Hematopoietic multipotent progenitor cell treated with erythropoietin and hydrocortisone succinate and interleukin-3 and kit ligand, for 15 days (in vitro differentiated cells): Measurements from ENCODE around the gene DMAC2.
"Not testable (repeated sequence)": the region's sequence is repeated elsewhere in the genome, so short reads cannot be mapped to it uniquely, and the experiment has no call there.

Experiments used
- DNase-seq: peaks from one replicate; pipeline ENCODE4 v3.0.0-alpha.2; 2015; ENCODE audit warnings: low spot score

The DMAC2 gene

GRCh38 chr19:41439441-41440222 lies at the start of gene DMAC2:
Gene DMAC2, minus strand, starts transcription at chr19:41439912. Its CDS starts 13 bp downstream, at chr19:41439899.
- peak; percentile 99 for DNase-seq

- not testable (repeated sequence) for DNase-seq
Observed at GRCh38 chr19:41486953-41487352, 47.2 kb upstream of the DMAC2 start.

GRCh38 chr19:41484822-41485221 lies 45.1 kb upstream of the DMAC2 start:
- no peak for DNase-seq

- DNase-seq, result no peak
Observed at GRCh38 chr19:41480336-41480735, 40.6 kb upstream of the DMAC2 start.

DNA sequence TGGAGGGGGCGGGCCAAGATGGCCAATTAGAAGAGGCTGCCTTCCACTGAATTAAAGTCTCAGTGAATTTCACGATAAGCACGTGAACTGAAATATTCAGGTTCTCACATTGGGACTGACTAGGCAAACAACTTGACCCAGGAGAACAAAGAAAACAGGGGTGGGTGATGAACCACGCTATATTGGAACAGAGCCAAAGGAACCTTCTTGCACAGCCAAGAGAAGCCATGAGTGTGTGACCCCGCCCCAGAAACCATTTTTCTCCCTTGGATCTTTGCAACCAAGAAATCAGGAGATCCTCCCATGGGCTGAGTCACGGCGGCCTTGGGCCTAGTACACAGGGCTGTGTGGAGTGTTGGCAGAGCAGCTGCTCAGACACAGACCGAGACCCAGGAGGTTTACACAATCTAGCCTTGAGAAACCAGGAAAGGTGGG lies 40.1 kb upstream of the DMAC2 start:
- no peak for DNase-seq

DNA sequence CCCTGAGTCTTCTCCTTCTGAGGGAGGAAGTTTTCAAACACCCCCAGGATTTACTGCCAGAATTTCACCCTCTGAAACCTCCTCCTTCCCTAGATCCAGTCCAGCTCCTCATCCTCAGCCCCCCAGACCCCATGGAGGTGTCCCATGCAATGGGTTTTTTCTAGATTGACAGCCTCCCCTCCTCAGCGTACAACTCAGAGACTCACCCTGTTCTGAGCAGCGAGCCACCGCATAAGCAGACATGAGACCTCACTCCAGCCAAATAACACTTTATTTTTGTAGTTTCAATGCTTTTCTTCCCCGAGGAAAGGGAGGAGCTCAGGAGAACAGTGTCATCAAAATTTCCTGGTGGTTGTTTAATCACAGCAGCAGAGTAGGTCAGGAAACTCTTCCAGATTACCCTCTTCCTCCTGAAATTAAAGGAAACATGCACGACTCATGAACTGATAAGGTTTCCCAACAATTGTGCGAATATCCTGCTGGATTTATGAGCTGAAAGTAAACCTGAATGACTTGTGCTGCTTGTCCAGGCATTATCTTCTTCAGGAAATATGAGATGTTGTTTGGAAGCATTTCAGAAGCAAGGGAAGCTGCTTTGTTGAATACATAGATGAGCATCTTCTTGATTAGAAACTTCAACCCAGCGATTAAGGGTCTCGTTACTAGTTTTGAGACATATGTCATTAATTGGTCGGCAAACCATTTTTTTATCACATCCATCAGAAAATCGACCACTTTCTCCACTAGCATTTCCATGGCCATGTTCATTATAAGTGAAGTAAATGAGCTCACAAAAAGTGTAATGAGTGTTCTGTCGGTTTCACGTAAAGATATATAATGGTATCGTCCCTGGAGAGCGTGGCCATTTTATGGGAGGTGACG lies 39.4 kb upstream of the DMAC2 start:
- DNase-seq, result no peak

DNA sequence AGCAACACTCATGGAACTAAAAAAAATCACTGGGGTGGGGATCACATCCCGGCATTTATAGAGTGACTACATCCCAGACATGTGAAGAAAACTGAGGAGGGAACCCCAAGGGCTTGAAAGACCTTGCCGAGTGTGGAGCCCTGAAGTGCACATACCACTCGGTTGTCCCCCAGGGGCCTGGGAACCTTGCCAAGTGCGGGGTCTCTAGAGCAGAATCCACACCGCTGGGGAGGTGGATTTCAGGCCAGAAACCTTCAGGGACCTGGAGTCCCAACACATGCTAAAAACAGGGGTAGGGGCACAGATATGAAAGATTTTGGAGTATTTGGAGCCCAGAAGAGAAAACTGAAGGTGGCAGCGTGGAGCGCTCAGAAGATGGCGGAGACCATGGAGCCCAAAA lies 38.5 kb upstream of the DMAC2 start:
- DNase-seq, result no peak

DNA sequence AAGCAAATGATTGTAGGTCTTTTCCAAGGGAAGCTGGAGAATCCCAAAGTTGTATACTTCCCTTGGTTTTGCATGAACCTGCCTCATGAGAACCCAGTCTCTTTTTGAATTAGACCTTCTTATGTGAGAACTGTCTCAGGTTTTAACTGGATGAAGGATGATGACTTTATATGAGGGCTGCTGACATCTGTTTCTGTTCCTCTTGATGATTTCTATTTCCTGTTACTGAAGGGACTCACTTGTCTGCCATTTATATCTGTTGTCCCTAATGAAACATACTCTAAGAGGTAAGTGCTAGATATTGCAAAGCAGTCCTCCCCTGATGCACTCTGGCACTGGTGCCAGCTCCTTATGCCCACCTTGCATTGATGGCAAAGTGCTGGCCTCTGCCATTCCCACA lies 36.9 kb upstream of the DMAC2 start:
- no peak for DNase-seq

DNA sequence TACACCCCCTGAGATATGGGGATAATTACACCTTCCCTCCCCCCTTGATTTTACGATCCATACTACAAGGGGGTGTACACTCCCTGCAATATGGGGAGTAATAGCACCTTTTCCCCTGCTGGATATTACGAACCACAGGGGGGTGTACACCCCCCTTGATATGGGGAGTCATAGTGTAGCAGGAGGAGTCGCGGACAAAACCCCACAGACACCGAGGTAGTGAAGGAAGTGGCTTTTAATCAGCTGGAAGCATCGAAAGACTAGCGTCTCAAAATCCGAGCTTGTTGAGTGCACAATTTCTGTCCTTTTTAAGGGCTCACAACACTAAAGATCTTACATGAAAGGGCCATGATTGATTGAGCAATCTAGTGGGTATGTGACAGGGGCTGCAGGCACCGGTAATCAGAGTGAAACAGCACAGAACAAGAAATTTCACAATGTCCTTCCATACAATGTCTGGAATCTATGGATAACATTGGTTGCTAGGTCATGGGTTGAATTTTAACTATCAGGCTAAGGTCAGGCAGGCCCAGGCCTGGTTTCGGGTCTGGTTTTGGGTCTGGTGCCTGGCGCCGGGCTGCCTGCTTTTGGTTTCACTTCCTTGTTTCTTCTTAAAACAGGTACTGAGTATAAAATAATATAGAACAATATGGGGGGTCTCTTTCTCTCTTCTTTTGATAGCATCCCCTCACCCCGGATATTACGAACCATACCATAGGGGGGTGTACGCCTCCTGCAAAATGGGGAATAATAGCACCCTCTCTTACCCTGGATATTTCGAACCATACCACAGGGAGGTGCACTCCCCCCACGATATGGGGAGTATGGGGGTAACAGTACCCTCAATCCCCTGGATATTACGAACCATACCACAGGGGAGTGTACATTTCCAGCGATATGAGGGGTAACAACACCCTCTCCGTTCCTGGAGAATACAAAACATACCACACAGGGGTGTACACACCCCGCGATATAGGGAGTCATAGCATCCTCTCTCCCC lies 23.8 kb upstream of the DMAC2 start:
- not testable (repeated sequence) for DNase-seq

GRCh38 chr19:41462497-41462896 lies 22.8 kb upstream of the DMAC2 start:
- DNase-seq, result no peak

DNA sequence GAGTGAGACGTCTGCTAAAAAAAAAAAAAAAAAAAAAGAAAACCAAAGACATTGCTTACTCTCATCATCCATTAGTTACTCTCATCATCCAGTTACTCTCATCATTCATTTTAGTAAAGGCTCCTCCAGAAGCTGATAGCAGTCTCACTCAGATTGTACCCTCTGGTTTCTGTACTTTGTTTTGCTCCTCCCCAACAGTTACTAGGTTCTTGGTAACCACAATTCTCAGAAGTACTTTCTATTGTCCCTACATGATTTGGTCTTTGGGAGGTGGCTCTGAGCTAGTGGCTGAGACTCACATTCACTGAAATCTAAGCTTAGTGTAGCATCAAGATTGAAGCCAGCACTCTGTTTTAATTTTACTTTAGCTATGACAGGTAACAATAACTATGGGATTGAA lies 17.5 kb upstream of the DMAC2 start:
- no peak for DNase-seq

- no peak for DNase-seq
Observed at GRCh38 chr19:41456342-41456918, 16.7 kb upstream of the DMAC2 start.

GRCh38 chr19:41455936-41456335 lies 16.2 kb upstream of the DMAC2 start:
- DNase-seq, result no peak

- no peak for DNase-seq
Observed at GRCh38 chr19:41452584-41453275, 13.0 kb upstream of the DMAC2 start.

DNA sequence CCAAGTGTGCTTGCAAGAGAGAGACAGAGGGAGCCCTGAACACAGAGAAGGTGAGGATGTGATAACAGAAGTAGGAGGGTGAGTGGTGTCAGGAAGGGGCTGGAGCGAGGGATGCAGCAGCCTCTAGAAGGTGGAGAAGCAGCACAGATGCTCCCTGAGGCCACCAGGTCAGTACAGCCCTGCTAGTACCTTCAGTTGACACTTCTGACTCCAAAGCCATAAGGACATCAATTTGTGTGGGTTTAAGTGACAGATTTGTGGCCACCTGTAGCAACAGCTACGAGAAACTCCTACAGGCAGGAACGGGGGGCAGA lies 10.1 kb upstream of the DMAC2 start:
- no peak for DNase-seq

DNA sequence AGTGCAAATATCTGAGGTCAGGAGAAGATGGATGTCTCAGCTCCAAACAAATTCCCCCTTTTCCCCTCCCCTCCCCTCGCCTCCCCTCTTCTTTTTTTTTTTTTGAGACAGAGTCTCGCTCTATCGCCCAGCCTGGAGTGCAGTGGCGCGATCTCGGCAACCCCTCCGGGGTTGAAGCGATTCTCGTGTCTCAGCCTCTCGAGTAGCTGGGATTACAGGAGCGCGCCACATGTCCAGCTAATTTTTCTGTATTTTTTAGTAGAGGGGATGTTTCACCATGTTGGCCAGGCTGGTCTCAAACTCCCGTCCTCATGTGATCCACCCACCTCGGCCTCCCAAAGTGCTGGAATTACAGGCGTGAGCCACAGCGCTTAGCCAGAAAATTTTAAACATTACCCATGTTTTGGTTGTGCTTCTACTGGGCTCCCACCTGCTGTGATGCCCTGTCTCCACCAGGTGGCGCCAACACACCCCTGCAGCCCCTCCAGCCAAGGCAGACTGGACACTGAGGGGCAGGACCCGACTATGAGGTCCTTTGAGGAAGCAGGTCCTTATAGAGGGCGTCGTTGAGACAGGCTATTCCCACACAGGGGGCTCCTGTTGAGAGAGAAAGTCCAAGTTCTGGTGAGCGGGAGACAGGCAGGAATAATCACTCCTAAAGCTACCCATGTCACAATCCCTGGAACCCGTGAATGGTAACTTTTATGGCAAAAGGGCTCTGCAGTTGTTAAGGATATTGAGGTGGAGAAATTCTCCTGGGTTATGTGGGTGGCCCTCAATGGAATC lies 9.6 kb upstream of the DMAC2 start:
- peak; percentile 64 for DNase-seq

DNA sequence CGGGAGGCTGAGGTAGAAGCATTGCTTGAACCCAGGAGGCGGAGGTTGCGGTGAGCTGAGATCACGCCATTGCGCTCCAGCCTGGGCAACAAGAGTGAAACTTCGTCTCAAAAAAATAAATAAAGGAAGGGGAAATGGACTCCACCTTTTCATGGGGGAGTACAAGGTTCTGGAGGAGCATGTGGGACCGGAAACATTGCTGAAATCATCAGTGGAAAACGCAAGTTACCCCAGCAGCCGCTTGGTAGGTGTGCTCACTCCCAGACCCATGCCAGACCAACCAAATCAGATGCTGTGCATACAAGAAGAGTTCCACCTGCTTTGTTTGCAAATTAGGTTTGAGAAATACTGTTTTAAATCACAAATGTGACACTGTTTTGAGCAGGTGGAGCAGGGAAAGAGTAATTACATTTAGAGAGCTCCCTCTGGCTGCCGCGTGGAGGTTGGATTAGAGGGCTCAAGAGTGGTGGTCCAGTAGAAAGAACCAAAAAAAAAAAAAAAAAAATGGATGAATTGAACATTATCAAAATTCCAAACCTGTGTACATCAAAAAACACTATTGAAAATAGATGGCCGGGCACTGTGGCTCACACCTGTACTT lies 8.1 kb upstream of the DMAC2 start:
- DNase-seq, result no peak

DNA sequence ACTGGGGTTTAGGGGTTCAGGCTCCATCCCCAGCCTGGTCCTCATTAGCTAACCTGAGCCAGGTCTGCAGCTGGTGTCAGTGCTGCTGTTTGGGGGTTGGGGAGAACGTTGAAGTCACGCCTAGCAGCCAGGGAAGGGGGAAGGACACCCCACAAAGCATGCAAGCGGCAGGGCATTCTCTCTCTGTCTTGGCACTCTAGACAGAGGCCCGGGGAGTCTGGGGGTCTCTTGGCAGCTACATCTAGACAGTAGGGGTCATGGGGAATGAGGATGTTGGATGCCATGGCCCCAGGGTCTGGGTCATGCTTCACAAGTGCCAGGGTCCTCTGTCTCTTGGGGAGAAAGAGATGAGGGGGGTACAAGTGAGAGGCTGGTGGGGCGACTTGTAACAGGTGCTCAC lies 5.9 kb upstream of the DMAC2 start:
- no peak for DNase-seq

GRCh38 chr19:41443813-41444455 lies 4.2 kb upstream of the DMAC2 start:
- DNase-seq, result no peak
